ENCODE measurements around the gene ENDOD1.

The ENDOD1 gene

DNA sequence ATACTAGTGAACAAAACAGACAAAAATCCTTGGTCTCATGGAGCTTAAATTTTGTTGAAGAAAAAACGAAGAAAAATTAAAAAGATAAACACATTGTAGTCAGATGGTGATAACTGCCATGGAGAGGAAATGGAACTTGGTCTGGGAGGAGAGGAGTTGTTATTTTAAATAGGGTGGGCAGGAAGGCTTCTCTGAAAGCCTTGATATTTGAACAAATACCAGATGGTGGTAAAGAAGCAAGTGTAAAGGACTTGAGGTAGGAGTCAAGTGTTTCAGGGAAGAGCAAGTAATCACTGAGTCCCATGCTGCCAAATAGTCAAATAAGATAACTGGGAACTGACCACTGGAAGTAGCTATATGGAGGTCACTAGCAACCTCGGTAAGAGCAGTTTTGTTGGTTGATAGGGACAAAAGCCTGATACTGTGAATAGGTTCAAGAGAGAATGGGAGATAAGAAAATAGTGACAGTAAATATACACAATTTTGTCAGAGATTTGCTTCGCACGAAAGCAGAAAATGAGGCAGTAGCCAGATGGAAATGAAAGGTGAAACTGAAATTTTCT lies 86.3 kb downstream of the ENDOD1 start:
- no peak for DNase-seq (ENCODE audit: low read depth)

All from activated gamma-delta T cell treated with anti-CD3 and anti-CD28 coated beads, Interleukin-2, amount 50 U/mL, for 16 hours (primary cell).